Suppressor macrophage treated with lipopolysaccharide for 4 hours (primary cell): Measurements from ENCODE around the gene FAM9C.
A peak's percentile ranks its signal among the peaks of the same experiment; 100 is the strongest.
"Not testable (repeated sequence)": the region's sequence is repeated elsewhere in the genome, so short reads cannot be mapped to it uniquely, and the experiment has no call there.

ENCODE experiments used
- DNase-seq: peaks from one replicate; pipeline ENCODE4 v3.0.0-alpha.2; 2020

FAM9C gene

DNA sequence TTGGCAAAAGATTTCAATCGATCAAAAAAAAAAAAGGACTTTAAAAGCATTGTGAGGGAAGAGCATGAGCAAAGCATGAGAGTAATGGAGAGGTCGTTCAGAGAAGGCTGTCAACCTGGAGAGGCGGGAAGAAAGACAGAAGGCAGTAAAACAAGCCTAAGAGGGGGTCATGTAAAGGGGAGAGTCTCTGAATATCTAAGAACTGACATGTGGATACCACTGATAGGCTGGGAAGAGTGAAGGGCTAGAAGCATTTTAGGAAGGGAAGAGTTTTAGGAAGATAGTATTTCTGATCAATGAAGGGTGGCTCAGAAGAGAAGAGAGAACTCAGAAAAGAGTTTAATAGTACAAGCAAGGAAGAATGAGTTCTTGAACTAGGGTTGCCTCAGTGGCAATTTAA is 7.5 kb downstream of the FAM9C start:
- DNase-seq, result no peak

GRCh38 chrX:13033193-13033592 is 11.2 kb downstream of the FAM9C start:
- DNase-seq, result no peak

DNA sequence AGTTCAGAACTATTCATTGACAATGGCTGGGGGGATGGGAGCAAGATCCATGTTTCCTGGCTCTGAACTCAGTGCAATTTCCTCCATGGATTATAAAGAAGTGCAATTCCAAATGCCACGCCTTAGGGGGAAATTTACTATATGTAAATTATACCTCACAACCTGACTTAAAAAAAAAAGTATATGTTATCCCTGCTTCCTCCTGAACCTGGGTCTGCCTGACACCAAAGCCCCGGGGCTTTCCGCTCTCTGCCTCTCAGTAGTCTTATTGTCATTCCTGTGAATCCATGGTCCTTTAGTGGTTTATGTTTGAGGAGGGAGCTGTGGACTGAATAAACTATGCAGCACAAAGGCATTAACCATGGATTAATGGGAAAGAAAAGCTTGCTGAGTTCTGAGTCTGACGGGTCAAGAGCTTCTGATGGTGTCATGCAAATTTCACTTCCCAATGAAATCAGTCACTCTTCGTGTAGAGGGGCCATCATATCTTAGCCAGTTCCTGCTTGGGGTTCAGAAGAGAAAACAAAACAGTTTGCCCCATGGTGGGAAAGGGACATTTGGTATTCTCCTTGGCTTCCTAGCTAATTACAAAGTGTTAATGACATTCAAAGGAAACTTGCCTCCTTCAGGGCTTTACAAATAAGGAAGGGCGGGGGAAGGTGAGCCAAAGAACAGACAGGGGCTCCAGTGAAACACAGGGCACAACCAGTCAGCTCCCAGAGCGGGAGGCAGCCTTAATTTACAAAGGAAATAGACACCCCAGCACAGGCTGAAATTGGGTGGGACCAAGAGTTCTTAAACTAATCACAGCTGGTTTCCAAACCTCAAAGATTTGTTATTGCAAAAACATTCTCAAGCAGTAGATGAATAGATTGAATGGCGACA is 14.3 kb downstream of the FAM9C start:
- peak; percentile 67 for DNase-seq

GRCh38 chrX:13029637-13029886 is 14.9 kb downstream of the FAM9C start:
- DNase-seq, result no peak

DNA sequence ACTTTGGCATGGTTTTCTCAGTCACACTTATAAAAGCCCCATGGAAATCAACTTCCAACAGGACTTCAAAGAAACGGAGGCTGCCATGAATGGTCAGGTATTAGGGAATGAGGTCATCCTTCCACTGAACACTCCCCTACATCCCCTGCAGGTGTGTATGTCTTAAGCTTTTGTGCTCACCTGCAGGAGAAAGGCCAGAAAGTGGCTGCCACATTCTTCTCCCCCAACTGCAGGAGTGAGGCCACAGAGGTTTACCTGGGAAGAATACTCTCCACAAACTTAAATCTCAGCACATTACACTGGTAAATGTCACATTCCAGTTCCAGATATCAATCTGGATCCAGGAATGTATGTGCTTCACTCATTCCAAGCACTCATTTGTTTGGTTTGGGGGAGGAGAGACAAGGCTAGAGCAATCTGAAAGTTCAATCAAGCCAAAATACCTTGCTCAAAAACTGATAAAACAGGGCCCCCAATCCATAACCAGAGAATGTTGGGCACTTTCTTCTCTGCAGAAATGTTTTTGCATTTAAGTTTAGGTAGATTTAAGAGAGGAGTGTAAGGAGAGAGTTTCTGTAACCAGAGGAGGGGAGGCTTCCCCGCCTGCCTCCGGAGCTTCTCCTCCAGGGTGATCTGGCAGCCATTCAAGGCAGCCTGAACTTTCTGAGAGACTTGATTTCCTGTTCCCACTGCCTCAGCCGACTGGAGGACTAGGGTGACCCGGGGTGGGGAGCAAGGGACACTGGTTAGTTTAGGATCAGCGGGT is 15.4 kb downstream of the FAM9C start:
- no peak for DNase-seq

- no peak for DNase-seq
Observed at GRCh38 chrX:13026877-13027652, 17.4 kb downstream of the FAM9C start.

DNA sequence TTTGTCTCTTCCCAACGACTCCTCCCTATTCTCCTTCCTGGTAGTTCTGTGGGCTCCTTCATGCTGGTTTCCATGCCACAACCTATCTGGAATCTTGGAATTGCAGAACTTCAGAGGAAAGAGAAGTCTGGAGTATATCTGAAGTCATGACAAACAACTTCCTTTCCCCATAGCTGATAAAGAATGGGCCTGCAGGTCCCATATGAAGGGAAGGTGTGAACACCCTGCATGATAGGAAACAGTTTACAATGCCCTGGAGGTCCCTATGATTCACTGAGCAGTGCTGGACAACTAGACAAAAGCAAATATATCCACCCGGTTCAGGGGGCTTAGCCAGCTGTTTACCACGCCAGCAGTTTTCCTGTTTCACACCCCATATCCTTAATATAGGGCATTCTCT is 19.4 kb downstream of the FAM9C start:
- DNase-seq, result no peak

DNA sequence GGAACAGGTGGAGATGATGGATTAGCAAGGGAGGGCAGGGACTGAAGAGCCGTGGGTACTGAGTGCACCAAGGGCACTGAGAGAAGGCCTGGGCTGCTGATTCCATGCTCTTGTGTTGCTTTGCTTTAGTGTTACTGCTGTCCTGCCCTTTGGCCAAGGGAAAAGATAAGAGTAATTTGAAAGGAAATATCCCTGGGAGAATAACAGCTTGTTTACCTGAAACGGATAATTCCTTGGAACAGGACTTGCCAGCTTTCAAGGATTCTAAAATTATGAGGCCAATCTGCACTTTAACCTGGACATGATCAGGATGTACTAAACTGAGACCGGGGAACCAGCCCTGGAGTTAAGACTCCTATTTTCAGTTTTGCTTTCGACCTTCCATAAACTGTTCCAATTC is 20.4 kb downstream of the FAM9C start:
- no peak for DNase-seq

- DNase-seq, result no peak
Observed at GRCh38 chrX:13023567-13023966, 20.9 kb downstream of the FAM9C start.

GRCh38 chrX:13022926-13023325 is 21.5 kb downstream of the FAM9C start:
- DNase-seq, result no peak

DNA sequence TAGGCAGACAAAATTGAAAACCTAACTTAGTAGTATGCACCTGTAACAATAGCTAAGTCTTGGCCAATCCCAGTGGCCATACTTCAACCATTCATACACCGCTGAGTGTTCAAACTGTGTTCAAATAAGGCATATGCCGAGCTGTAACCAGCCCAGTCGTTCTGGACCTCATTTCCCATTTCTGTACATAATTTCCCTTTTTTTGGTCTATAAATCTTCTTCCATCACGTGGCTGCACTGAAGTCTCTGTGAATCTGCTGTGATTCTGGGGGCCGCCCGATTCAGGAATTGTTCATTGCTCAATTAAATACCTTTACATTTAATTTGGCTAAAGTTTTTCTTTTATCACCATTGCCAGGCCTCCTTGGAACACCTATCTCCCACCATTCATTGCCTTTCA is 27.7 kb downstream of the FAM9C start:
- DNase-seq, result not testable (repeated sequence)

DNA sequence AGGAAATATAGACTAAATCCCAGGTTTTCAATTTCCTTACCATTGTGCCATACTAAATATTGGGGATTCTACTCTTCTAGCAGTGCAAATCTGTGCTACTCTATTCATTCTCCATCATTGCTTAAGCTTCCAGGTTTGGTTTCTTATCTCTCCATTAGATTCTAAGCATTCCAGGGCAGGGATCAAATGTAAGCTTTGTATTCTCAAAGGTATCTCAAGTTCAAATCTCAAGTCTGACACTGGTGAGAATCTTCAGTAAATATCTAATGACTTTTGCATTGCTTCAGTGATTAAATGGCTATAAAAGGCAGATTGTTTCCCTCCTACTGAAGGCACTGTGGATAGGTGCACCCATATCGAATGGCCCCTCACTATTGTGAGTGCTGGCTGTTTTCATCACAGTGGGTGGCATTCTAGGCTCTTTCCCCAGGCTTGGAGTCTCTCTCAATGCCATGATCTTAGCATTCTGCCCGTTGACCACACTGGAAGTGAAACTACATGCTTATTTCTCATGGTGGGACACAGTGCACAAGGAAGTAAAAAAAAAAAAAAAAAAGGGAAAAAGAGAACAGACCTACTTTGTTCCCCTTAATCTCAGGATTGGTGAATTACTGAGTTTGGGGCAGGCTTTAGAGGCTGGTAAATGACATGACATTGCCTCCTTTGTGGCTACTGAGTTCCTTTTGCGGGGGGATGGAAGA is 28.7 kb downstream of the FAM9C start:
- DNase-seq, result peak; percentile 73

DNA sequence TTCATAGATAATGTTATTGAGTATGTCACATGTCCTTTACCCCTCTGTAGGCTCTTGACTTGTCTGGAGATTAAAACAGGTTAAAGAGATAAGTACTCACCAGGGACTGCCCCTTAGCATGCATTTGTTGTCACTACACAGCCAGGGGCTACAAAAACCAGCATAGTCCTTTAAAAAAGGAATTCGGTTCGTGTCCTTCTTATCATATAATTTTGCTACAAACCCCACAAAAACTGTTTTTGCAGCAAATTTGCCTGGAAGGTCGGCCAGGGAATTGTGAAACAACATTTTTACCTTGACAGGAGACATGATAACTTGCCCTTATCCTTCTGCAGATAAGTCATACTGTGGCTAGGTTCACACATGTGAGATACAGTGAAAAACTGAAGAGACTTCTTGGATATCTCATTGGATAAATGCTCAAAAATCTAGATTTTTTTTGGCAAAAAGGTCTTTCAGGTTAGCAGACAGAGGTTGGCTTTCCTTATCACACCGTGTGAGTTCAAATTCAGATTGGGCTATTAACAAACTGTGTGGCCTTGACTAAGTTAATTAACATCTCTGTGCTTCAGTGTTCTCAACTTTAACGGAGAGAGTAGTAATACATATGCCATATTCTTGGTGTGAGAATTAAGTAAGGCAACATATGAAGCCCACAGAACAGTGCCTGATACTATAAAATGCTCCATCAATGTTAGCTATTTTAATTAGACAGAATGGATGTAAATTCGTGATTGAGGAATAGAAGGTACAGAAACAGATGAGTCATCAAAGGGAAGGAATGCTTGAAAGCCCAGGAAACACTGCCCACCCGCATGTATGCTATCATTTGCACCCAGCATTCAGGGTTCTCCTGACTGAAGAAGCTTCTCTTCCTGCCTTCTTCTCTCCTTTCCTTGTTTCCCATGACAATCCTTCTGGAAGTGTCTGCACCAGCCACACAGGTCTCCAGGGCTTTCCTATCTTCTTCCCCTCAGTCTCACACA is 30.0 kb downstream of the FAM9C start:
- DNase-seq, result no peak

DNA sequence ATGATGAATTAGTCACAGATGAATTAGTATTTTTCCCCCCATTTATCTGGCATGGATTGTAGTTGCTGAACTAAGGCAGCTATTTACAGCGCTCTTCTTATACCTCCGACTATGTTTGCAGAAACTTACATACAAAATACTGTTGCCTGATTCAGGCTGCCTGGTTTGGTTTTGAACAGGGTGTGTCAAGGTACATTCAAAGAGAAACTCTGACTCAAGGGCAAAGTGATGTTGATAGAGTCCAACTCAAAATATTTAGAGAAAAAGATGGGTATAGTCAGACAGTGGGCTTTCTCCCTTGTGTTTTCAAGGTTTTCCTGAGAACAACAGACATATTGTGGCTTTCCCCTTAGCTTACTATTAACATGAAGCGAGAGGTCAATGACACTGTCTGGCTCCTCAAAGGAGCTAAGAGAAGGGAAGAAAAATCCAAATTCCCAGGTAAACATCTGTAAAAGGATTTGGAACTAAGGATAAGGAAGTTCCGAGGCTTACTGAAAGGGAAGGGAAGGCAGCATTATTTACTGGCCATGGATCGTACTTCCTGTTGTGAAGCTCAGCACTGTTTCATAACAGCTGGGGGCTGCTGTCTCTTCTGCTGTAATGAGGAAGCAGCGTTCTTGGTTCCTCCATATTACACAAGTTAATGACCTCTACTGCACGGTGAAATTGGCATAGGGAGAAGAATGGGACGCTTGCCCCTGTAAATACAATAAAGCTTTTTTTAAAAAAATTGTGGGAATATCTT is 30.9 kb downstream of the FAM9C start:
- DNase-seq, result peak; percentile 84

DNA sequence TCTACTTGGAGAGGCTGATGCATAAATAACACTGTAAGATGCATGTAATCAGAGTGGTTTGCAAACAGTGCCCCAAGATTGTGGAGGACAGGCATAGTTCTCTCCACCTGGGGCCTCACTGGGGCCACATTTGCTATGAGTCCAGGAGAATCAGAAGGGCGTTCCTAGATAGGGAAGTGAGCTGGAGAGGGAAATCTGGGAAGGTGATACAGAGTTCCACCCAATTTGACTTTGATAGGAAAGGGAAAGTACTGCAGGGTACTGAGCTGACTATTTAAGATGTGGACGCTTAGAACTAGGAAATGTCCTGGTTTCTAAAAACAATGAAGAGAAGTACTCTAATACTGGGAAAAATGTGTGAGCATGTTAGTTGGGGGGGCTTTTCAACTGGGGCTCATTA is 33.9 kb downstream of the FAM9C start:
- DNase-seq, result no peak

- DNase-seq, result no peak
Observed at GRCh38 chrX:13009844-13010243, 34.6 kb downstream of the FAM9C start.

DNA sequence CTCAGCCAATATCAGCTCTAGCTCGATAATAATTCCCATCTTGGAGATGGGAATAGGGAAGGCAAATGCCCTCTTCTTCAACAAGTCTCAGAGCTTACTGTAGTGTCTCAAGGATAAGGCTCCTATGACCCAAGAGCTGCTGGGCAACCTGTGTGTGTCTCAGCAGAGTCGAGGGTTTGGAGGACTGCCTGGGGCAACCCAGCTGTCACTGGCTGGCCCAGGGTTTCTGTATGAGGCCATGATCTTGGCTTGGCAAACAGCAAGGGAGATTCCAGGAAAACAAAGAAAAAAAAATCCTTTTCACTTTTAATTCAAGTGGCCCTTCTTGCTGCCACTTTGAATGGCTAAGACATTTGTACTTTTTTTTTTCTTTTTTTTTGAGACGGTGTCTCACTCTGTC is 35.1 kb downstream of the FAM9C start:
- DNase-seq, result peak; percentile 51

DNA sequence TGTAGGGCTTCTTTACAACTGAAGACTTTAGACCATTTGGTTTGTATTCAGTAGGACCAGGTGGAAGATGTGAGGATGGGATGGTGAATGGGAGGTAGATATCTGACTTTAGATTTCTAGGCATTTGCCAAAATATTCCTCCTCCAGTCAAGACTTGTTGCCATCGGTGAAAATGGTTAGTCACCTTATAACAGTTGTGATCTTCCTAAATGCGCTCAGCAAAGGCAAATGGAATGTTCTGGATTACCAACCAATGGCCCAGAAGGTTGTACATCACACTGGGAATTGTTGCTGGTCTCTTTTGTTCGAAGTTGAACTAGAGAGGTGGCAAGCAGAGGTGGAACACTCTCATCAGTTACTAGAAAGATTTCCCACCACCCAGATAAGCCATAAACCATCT is 35.6 kb downstream of the FAM9C start:
- DNase-seq, result no peak

GRCh38 chrX:13008189-13008533 is 36.3 kb downstream of the FAM9C start:
- DNase-seq, result no peak

DNA sequence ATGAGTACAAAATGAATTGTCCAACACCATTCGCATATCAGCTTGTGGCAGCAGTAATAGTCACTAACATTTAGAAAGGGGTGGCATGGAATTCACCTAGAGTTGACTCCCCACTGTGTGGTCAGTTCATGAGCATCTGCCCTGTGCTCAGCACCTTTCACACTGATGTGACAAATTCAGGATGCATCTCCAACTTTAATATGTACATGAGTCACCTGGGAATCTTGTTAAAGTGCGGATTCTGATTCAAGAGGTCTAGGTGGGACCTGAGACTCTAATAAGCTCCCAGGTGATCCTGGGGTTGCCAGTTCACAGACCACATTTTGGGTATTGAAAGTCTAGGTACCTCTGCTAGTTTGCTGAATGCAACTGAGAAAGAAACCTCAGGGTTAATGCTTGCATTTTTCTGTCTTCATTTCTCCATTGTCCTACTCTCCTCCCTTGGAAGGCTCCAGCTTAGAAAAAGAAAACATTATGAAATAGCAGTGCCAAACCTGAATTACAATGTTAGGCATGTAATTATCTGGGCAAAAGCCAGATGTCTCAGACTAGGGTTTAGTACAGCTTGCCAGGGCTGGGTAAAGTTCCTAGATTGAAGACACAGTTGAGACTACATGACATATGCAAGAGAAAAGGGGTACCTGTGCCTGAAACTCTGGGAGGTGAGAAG is 36.8 kb downstream of the FAM9C start:
- no peak for DNase-seq
